ENCODE data around the gene CARD14. TPM values are rescaled to one million over a fixed set of nuclear protein-coding genes. Genes with fewer than 3 reads are reported as not detected.

Gene CARD14
- total and polyA plus RNA-seq, 5 donors from 2014 or later, result 0.12 to 0.48 TPM; not detected in 3

DNA sequence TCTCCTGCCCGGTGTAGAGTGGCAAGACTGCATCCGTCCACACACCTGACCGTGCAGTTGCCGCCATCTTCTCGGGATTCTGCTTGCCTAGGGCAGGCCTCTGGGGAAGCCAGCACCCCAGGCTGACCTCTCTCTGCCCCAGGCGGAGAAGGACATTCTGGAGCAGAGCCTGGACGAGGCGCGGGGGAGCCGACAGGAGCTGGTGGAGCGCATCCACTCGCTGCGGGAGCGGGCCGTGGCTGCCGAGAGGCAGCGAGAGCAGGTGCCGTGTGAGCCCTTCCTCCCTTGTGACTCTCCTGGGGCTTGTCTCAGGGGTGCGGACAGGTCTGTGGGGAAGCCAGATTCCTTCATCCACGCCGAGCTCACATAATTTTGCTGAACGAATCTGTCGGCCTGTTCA, 19.8 kb downstream of the CARD14 start:
- Mint-ChIP-seq H3K4me3 (no peak overlapping the region), H3K27ac (no peak overlapping the region), H3K4me1 (no peaks in the 10 kb centered on the region), H3K9me3 (peaks cover 0 to 2% (median 0%) of the 10 kb centered on the region in 7 donors), H3K36me3 (no peaks in the 10 kb centered on the region), H3K27me3 (peaks cover 15% of the 10 kb centered on the region)
- no peak overlapping the region for H3K4me3 ChIP-seq (ENCODE audit: low read depth, low read length)
- ATAC-seq (ENCODE audit: low read depth in 2 of 2) (no peak), DNase-seq (no peak)
- H3K4me1 ChIP-seq (ENCODE audit: control insufficient read depth, insufficient read depth, low read length, poor library complexity, severe bottlenecking), result no peaks in the 10 kb centered on the region
- H3K27me3 ChIP-seq (ENCODE audit: control insufficient read depth, insufficient read depth, low read length), result no peaks in the 10 kb centered on the region
- no peaks in the 10 kb centered on the region for H3K36me3 ChIP-seq (ENCODE audit: control insufficient read depth, insufficient read depth, low read length)
- no peaks in the 10 kb centered on the region for H3K9me3 ChIP-seq (ENCODE audit: control insufficient read depth in 2 of 2, low read length in 2 of 2)
- no peak overlapping the region for H3K27ac ChIP-seq (ENCODE audit: insufficient read depth, low read length, poor library complexity, severe bottlenecking)

DNA sequence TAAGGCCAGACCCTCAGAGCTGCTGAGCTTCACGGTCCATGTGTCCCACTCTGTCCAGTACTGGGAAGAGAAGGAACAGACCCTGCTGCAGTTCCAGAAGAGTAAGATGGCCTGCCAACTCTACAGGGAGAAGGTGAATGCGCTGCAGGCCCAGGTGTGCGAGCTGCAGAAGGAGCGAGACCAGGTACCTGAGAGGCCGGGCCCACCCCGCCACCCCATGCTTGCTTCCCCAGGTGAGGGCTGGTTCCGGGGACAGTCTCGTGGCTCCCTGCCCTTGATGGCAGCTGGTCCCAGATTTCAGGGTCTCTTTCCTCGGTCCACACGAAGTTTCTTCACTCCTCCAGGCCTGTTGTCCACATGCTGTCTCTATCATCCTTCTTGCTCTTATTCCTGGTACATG, 20.9 kb downstream of the CARD14 start:
- no peak for ATAC-seq (ENCODE audit: low read depth in 2 of 2)
- H3K4me3 Mint-ChIP-seq, result no peak overlapping the region

DNA sequence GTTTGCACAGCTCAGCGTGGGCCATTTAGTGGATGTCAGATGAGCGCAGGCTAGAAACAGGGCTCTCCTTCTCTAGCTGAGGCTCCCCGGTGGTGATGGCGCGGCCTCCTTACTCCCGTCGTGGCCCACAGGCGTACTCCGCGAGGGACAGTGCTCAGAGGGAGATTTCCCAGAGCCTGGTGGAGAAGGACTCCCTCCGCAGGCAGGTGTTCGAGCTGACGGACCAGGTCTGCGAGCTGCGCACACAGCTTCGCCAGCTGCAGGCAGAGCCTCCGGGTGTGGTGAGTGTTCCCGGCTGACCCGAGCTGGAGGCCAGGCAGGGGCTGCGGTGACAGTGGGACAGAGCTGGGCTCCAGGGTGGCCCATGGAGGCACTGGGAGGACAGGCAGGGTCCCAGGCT, 21.4 kb downstream of the CARD14 start:
- peaks cover 0 to 2% (median 0%) of the 10 kb centered on the region in 7 donors for H3K9me3 Mint-ChIP-seq

More for the DNA sequence above, 20.9 kb downstream of the CARD14 start:
- H3K9me3 Mint-ChIP-seq, result peaks cover 0 to 2% (median 0%) of the 10 kb centered on the region in 7 donors
- Histone ChIP-seq H3K4me1 (ENCODE audit: control insufficient read depth, insufficient read depth, low read length, poor library complexity, severe bottlenecking) (no peaks in the 10 kb centered on the region), H3K36me3 (ENCODE audit: control insufficient read depth, insufficient read depth, low read length) (no peaks in the 10 kb centered on the region), H3K4me3 (ENCODE audit: low read depth, low read length) (no peak overlapping the region), H3K9me3 (ENCODE audit: control insufficient read depth in 2 of 2, low read length in 2 of 2) (no peaks in the 10 kb centered on the region), H3K27me3 (ENCODE audit: control insufficient read depth, insufficient read depth, low read length) (no peaks in the 10 kb centered on the region), H3K27ac (ENCODE audit: insufficient read depth, low read length, poor library complexity, severe bottlenecking) (no peak overlapping the region)
- H3K36me3 Mint-ChIP-seq, result no peaks in the 10 kb centered on the region
- no peaks in the 10 kb centered on the region for H3K4me1 Mint-ChIP-seq
- peaks cover 15% of the 10 kb centered on the region for H3K27me3 Mint-ChIP-seq
- H3K27ac Mint-ChIP-seq, result no peak overlapping the region
- no peak for DNase-seq

DNA sequence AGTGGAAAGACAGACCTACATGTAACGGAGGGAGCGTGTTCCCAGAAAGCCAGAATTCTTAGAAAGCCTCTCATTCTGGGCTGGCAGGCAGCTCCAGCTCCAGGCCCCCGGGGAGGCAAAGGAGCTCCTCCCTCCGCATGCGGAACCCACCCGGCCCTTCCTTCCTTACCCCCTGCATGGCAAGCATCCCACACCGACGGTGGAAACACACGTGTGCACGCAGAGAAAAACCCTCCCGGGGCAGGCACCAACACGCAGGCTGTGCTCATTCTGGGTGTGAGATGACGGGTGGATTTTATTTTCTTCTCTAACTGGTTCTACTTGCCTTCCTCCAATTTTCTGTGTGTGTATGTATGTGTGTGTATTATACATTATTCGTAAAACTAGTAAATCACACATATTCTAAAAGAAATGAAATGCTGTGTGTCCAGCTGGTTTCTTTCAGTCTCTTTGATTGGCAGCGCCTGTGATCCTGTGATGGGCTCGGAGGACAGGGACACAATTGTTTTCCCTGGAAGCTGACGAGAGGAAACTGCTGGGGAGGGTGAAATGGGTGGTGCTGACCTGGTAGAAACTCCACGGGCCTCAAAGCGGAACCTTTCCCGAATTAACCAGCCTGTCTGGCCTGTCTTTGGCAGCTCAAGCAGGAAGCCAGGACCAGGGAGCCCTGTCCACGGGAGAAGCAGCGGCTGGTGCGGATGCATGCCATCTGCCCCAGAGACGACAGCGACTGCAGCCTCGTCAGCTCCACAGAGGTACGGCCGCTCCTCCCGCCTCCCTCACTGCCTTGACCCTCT, 22.2 kb downstream of the CARD14 start:
- H3K4me1 Mint-ChIP-seq, result peaks cover 0 to 5% (median 1%) of the 10 kb centered on the region in 4 donors
- no peaks in the 10 kb centered on the region for H3K27me3 ChIP-seq (ENCODE audit: control insufficient read depth, insufficient read depth, low read length)
- no peaks in the 10 kb centered on the region for H3K4me1 ChIP-seq (ENCODE audit: control insufficient read depth, insufficient read depth, low read length, poor library complexity, severe bottlenecking)
- no peaks in the 10 kb centered on the region for H3K36me3 Mint-ChIP-seq
- H3K27ac ChIP-seq (ENCODE audit: insufficient read depth, low read length, poor library complexity, severe bottlenecking), result no peak overlapping the region
- no peak overlapping the region for H3K4me3 Mint-ChIP-seq
- peaks cover 0 to 2% (median 0%) of the 10 kb centered on the region in 7 donors for H3K9me3 Mint-ChIP-seq
- DNase-seq (no peak), ATAC-seq (ENCODE audit: low read depth in 2 of 2) (no peak)
- no peaks in the 10 kb centered on the region for H3K9me3 ChIP-seq (ENCODE audit: control insufficient read depth in 2 of 2, low read length in 2 of 2)
- H3K27me3 Mint-ChIP-seq, result peaks cover 8% of the 10 kb centered on the region
- no peaks in the 10 kb centered on the region for H3K36me3 ChIP-seq (ENCODE audit: control insufficient read depth, insufficient read depth, low read length)
- H3K27ac Mint-ChIP-seq, result no peak overlapping the region
- no peak overlapping the region for H3K4me3 ChIP-seq (ENCODE audit: low read depth, low read length)

More for the DNA sequence above, 21.4 kb downstream of the CARD14 start:
- H3K27ac ChIP-seq (ENCODE audit: insufficient read depth, low read length, poor library complexity, severe bottlenecking), result no peak overlapping the region
- H3K4me1 Mint-ChIP-seq, result peaks cover 0 to 4% (median 1%) of the 10 kb centered on the region in 4 donors
- peak overlapping the region in 1 of 4 donors; percentile 27 for H3K4me3 Mint-ChIP-seq
- no peaks in the 10 kb centered on the region for H3K36me3 Mint-ChIP-seq
- peaks cover 15% of the 10 kb centered on the region for H3K27me3 Mint-ChIP-seq
- H3K9me3 ChIP-seq (ENCODE audit: control insufficient read depth in 2 of 2, low read length in 2 of 2), result no peaks in the 10 kb centered on the region
- no peak overlapping the region for H3K27ac Mint-ChIP-seq
- no peaks in the 10 kb centered on the region for H3K27me3 ChIP-seq (ENCODE audit: control insufficient read depth, insufficient read depth, low read length)
- H3K4me1 ChIP-seq (ENCODE audit: control insufficient read depth, insufficient read depth, low read length, poor library complexity, severe bottlenecking), result no peaks in the 10 kb centered on the region
- no peak overlapping the region for H3K4me3 ChIP-seq (ENCODE audit: low read depth, low read length)
- no peak for ATAC-seq (ENCODE audit: low read depth in 2 of 2)
- no peak for DNase-seq
- H3K36me3 ChIP-seq (ENCODE audit: control insufficient read depth, insufficient read depth, low read length), result no peaks in the 10 kb centered on the region

DNA sequence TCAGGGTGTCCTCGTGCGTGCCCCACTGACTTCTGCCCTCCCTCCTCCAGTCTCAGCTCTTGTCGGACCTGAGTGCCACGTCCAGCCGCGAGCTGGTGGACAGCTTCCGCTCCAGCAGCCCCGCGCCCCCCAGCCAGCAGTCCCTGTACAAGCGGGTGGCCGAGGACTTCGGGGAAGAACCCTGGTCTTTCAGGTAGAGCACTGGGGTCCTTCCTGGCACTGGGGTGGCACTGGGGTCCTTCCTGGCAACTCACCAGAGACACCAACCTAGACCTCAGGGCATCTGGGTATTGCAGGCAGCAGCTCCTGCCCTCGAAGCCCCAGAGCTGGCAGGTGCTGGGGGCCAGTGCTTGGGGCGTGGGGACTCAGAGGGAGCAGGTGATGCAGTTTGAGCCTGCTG, 25.3 kb downstream of the CARD14 start:
- peak overlapping the region in 1 of 4 donors; percentile 51 for H3K4me3 Mint-ChIP-seq

DNA sequence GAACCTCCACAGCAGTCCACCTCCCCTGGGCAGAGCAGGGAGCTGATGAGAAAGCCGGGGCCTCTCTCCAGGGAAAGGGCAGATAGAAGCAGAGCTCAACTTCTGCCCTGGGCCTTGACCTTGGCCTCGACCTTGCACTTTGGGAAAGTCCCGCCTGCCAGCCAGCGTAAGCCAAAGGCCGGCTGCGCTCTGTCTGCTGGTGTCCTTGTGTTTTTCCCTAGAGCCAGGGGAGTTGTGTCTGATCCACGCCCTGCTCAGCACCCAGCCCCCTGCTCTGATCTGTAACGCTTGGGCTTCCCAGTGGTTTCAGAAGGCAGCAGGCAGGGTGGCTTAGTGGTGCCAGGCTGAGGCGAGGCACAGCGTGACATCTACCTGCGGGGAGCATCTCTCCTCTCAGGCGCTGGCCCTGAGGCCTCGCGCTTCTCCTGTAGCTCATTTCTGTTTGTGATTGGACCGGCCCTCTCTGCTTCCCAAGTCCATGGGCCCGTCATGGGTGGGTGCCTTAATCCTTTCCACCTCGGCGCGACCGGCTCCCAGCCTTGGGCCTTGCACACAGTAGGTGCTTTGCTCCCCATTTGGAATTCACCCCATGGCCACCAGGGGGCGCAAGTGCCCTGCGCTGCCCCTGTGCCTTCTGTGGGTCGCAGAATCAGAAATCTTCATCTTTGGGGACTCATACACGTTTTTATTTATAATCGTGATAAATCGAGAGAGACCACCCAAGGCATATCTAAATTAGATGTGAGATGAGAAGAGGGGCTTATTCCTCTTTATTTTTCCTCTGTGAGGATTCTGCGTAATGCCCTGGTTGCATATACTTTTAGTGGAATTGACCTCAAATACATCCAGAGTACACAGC, 26.1 kb downstream of the CARD14 start:
- peaks cover 0 to 5% (median 1%) of the 10 kb centered on the region in 4 donors for H3K4me1 Mint-ChIP-seq
- Histone ChIP-seq H3K9me3 (ENCODE audit: control insufficient read depth in 2 of 2, low read length in 2 of 2) (no peaks in the 10 kb centered on the region), H3K27ac (ENCODE audit: insufficient read depth, low read length, poor library complexity, severe bottlenecking) (no peak overlapping the region), H3K27me3 (ENCODE audit: control insufficient read depth, insufficient read depth, low read length) (no peaks in the 10 kb centered on the region), H3K4me1 (ENCODE audit: control insufficient read depth, insufficient read depth, low read length, poor library complexity, severe bottlenecking) (no peaks in the 10 kb centered on the region), H3K36me3 (ENCODE audit: control insufficient read depth, insufficient read depth, low read length) (no peaks in the 10 kb centered on the region), H3K4me3 (ENCODE audit: low read depth, low read length) (no peak overlapping the region)
- H3K27ac Mint-ChIP-seq, result peak overlapping the region; percentile 26 to 65 (median 45)
- ATAC-seq (ENCODE audit: low read depth in 2 of 2) (peak in 1 of 2 donors; percentile 48), DNase-seq (peak; percentile 41 to 56 (median 49))
- H3K27me3 Mint-ChIP-seq, result peaks cover 4% of the 10 kb centered on the region
- no peak overlapping the region for H3K4me3 Mint-ChIP-seq
- H3K36me3 Mint-ChIP-seq, result no peaks in the 10 kb centered on the region
- peaks cover 0 to 2% (median 0%) of the 10 kb centered on the region in 7 donors for H3K9me3 Mint-ChIP-seq

More for the DNA sequence above, 25.3 kb downstream of the CARD14 start:
- Mint-ChIP-seq H3K27ac (no peak overlapping the region), H3K36me3 (no peaks in the 10 kb centered on the region), H3K9me3 (peaks cover 0 to 2% (median 0%) of the 10 kb centered on the region in 7 donors), H3K4me1 (peaks cover 0 to 5% (median 1%) of the 10 kb centered on the region in 4 donors), H3K27me3 (peaks cover 4% of the 10 kb centered on the region)
- no peak for DNase-seq
- H3K9me3 ChIP-seq (ENCODE audit: control insufficient read depth in 2 of 2, low read length in 2 of 2), result no peaks in the 10 kb centered on the region
- no peaks in the 10 kb centered on the region for H3K4me1 ChIP-seq (ENCODE audit: control insufficient read depth, insufficient read depth, low read length, poor library complexity, severe bottlenecking)
- no peaks in the 10 kb centered on the region for H3K36me3 ChIP-seq (ENCODE audit: control insufficient read depth, insufficient read depth, low read length)
- no peaks in the 10 kb centered on the region for H3K27me3 ChIP-seq (ENCODE audit: control insufficient read depth, insufficient read depth, low read length)
- no peak overlapping the region for H3K4me3 ChIP-seq (ENCODE audit: low read depth, low read length)
- H3K27ac ChIP-seq (ENCODE audit: insufficient read depth, low read length, poor library complexity, severe bottlenecking), result no peak overlapping the region
- no peak for ATAC-seq (ENCODE audit: low read depth in 2 of 2)

DNA sequence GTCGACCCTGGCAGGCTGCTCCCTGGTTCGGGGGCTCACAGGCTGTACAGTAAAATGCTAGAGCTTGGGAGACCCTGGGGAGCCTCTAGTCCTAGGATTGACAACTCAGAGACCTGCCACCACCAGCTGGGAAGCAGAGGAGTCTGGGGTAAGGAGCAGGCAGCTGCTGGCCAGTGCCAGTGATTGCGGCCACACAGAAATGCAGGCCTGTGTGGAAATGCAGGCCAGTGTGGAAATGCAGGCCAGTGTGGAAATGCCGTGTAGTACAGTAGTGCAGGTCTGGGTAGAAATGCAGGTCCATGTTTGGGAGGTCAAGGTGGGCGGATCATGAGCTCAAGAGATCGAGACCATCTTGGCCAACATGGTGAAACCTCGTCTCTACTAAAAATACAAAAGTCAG, 26.8 kb downstream of the CARD14 start:
- peaks cover 4% of the 10 kb centered on the region for H3K27me3 Mint-ChIP-seq
- Histone ChIP-seq H3K4me3 (ENCODE audit: low read depth, low read length) (no peak overlapping the region), H3K4me1 (ENCODE audit: control insufficient read depth, insufficient read depth, low read length, poor library complexity, severe bottlenecking) (no peaks in the 10 kb centered on the region), H3K27me3 (ENCODE audit: control insufficient read depth, insufficient read depth, low read length) (no peaks in the 10 kb centered on the region), H3K36me3 (ENCODE audit: control insufficient read depth, insufficient read depth, low read length) (no peaks in the 10 kb centered on the region), H3K27ac (ENCODE audit: insufficient read depth, low read length, poor library complexity, severe bottlenecking) (no peak overlapping the region), H3K9me3 (ENCODE audit: control insufficient read depth in 2 of 2, low read length in 2 of 2) (no peaks in the 10 kb centered on the region)
- DNase-seq, result no peak
- H3K4me3 Mint-ChIP-seq, result no peak overlapping the region
- no peaks in the 10 kb centered on the region for H3K36me3 Mint-ChIP-seq
- no peak for ATAC-seq (ENCODE audit: low read depth in 2 of 2)
- peaks cover 0 to 2% (median 0%) of the 10 kb centered on the region in 7 donors for H3K9me3 Mint-ChIP-seq
- H3K27ac Mint-ChIP-seq, result peak overlapping the region in 1 of 3 donors; percentile 66
- peaks cover 0 to 5% (median 1%) of the 10 kb centered on the region in 4 donors for H3K4me1 Mint-ChIP-seq

All from CD4-positive, CD25-positive, alpha-beta regulatory T cell (primary cell).